Activated CD8-positive, alpha-beta T cell treated with anti-CD3 and anti-CD28 coated beads for 36 hours (primary cell): ENCODE results near the gene CNKSR3. TPM values are rescaled to one million over a fixed set of nuclear protein-coding genes. Genes with fewer than 3 reads are reported as not detected.

Experiments used
- ATAC-seq: fragments of 200-7000 bp; cut with Tn5 transposase; one replicate; pipeline ENCODE4 v1.10.0; 2021; ENCODE audit warnings: mild to moderate bottlenecking, moderate library complexity
- CTCF ChIA-PET: fragments of 350-600 bp; sonication (Branson Sonifier 250); formaldehyde crosslinking; loops from one replicate; lab custom pipeline; 2021; ENCODE audit warnings: antibody characterized with exemption; lab: Charles Lee
- POLR2A ChIA-PET: fragments of 350-600 bp; sonication (Branson Sonifier 250); formaldehyde crosslinking; loops from one replicate; lab custom pipeline; 2021; ENCODE audit warnings: antibody characterized with exemption; lab: Charles Lee
- DNase-seq: peaks from one replicate; pipeline ENCODE4 v3.0.0-alpha.2; 2020
- H3K27ac Mint-ChIP-seq: one replicate; pipeline ENCODE4 v1.8.0; 2021; ENCODE audit warnings: mild to moderate bottlenecking, mixed read lengths
- H3K27me3 Mint-ChIP-seq: one replicate; pipeline ENCODE4 v1.8.0; 2021; ENCODE audit warnings: mixed read lengths
- H3K36me3 Mint-ChIP-seq: one replicate; pipeline ENCODE4 v1.8.0; 2021; ENCODE audit warnings: low read depth, mixed read lengths
- H3K4me1 Mint-ChIP-seq: one replicate; pipeline ENCODE4 v1.8.0; 2021; ENCODE audit warnings: low read depth, mixed read lengths
- H3K4me3 Mint-ChIP-seq: one replicate; pipeline ENCODE4 v1.8.0; 2021; ENCODE audit warnings: mild to moderate bottlenecking, moderate library complexity, mixed read lengths
- H3K9me3 Mint-ChIP-seq: one replicate; pipeline ENCODE4 v1.8.0; 2021; ENCODE audit warnings: mixed read lengths
- intact Hi-C: fragments of 100-400 bp; cut with micrococcal nuclease; formaldehyde crosslinking; loops from one replicate; pipeline ENCODE4 v1.10.0; 2022
- total RNA-seq, 2 experiments: library from RNA; stranded (reverse); gene quantifications; one replicate each; pipeline ENCODE4 v1.2.3, GENCODE V29; 2021
- TF ChIP-seq, protein P1 (sequence below): fragments of 200-600 bp; IDR thresholded peaks from one replicate; pipeline ENCODE4 v1.8.0; 2022; ENCODE audit warnings: antibody characterized with exemption, mild to moderate bottlenecking

The CNKSR3 gene
- total RNA-seq, 2 experiments from 2014 or later = 0.34 to 0.45 TPM

DNA sequence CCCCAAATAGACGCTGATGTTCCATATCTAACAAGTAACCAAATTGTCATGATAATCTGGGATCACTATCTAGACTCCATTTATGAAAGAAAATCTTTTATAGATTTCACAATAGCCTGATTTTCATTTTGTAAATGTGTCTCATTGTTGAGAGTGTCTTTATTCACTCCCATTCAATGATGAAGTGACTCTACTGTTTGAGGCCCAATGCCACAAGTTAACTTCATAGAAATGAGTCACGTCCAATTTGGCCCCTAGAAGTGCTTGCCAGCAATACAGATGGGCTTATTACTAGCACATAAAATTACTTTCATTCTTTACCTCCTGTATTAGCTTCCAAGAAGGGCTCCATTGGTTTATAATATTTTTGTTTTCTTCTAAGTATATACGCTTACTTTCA is 160.2 kb downstream of the CNKSR3 start:
- H3K27ac Mint-ChIP-seq = no peak overlapping the region
- DNase-seq (no peak), ATAC-seq (no peak)
- TF ChIP-seq, protein P1, sequence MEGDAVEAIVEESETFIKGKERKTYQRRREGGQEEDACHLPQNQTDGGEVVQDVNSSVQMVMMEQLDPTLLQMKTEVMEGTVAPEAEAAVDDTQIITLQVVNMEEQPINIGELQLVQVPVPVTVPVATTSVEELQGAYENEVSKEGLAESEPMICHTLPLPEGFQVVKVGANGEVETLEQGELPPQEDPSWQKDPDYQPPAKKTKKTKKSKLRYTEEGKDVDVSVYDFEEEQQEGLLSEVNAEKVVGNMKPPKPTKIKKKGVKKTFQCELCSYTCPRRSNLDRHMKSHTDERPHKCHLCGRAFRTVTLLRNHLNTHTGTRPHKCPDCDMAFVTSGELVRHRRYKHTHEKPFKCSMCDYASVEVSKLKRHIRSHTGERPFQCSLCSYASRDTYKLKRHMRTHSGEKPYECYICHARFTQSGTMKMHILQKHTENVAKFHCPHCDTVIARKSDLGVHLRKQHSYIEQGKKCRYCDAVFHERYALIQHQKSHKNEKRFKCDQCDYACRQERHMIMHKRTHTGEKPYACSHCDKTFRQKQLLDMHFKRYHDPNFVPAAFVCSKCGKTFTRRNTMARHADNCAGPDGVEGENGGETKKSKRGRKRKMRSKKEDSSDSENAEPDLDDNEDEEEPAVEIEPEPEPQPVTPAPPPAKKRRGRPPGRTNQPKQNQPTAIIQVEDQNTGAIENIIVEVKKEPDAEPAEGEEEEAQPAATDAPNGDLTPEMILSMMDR = no peak
- intact Hi-C loops = loop anchor here (5.0 kb wide), 2 partner anchors 108 to 257 kb away; no protein-coding TSS in a partner anchor
- peaks cover 2% of the 10 kb centered on the region for H3K36me3 Mint-ChIP-seq
- CTCF ChIA-PET = interaction anchor here (0.8 kb wide), 1 partner anchor 33 kb away, joined by 3 read pairs; no protein-coding TSS in a partner anchor
- H3K4me1 Mint-ChIP-seq = peaks cover 35% of the 10 kb centered on the region
- H3K27me3 Mint-ChIP-seq = peaks cover 6% of the 10 kb centered on the region
- H3K9me3 Mint-ChIP-seq = peaks cover 12% of the 10 kb centered on the region
- H3K4me3 Mint-ChIP-seq = no peak overlapping the region
- POLR2A ChIA-PET = no interaction called here

- intact Hi-C loops = no loop called here
- ATAC-seq = no peak
- H3K4me1 Mint-ChIP-seq = peaks cover 14% of the 10 kb centered on the region
- no peak for DNase-seq
- H3K4me3 Mint-ChIP-seq = no peak overlapping the region
- peaks cover 2% of the 10 kb centered on the region for H3K36me3 Mint-ChIP-seq
- ChIA-PET POLR2A (no interaction called here), CTCF (interaction anchor here (1.3 kb wide), 1 partner anchor 22 kb away, joined by 4 read pairs; no protein-coding TSS in a partner anchor)
- peaks cover 7% of the 10 kb centered on the region for H3K9me3 Mint-ChIP-seq
- peaks cover 6% of the 10 kb centered on the region for H3K27me3 Mint-ChIP-seq
- TF ChIP-seq, protein P1 = no peak
- no peak overlapping the region for H3K27ac Mint-ChIP-seq
These were observed 162.5 kb downstream of the CNKSR3 start for GRCh38 chr6:154347981-154348380.

- no peak for ATAC-seq
- Mint-ChIP-seq H3K4me3 (no peak overlapping the region), H3K9me3 (peaks cover 7% of the 10 kb centered on the region), H3K36me3 (peaks cover 2% of the 10 kb centered on the region), H3K27me3 (peaks cover 1% of the 10 kb centered on the region), H3K27ac (no peak overlapping the region), H3K4me1 (peaks cover 2% of the 10 kb centered on the region)
- DNase-seq = no peak
- intact Hi-C loops = no loop called here
- ChIA-PET POLR2A (no interaction called here), CTCF (interaction anchor here (0.6 kb wide), 1 partner anchor 391 kb away, joined by 3 read pairs; no protein-coding TSS in a partner anchor)
- TF ChIP-seq, protein P1 = no peak
These were observed 164.7 kb downstream of the CNKSR3 start for GRCh38 chr6:154345811-154346210.

- DNase-seq (no peak), ATAC-seq (peak; percentile 34)
- TF ChIP-seq, protein P1 = no peak
- intact Hi-C loops = no loop called here
- Mint-ChIP-seq H3K27me3 (peaks cover 1% of the 10 kb centered on the region), H3K4me1 (no peaks in the 10 kb centered on the region), H3K27ac (no peak overlapping the region), H3K9me3 (peaks cover 7% of the 10 kb centered on the region), H3K36me3 (peaks cover 2% of the 10 kb centered on the region), H3K4me3 (no peak overlapping the region)
- ChIA-PET POLR2A (no interaction called here), CTCF (no interaction called here)
These were observed 166.8 kb downstream of the CNKSR3 start for GRCh38 chr6:154343473-154344308.

DNA sequence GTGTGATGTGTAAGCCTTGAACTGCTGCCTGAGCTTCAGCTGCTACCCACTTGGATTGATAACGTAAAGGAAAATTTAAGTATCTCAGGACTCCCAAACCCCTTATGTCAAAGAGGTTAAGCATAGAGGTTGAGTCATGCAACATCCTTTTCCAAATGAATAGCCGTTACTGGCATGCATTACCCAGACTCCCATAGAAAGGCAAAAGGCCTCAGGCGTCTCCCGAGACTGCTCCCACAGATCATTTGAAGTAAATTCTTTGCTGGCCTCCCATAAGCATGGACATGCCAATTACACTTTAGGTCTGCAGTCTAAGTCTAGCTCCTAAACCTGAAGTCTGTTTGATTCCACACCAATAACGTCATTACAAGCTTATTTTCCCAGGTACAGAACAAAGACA is 168.6 kb downstream of the CNKSR3 start:
- ChIA-PET POLR2A (no interaction called here), CTCF (no interaction called here)
- ATAC-seq (no peak), DNase-seq (no peak)
- intact Hi-C loops = no loop called here
- Mint-ChIP-seq H3K27me3 (peaks cover 1% of the 10 kb centered on the region), H3K36me3 (peaks cover 1% of the 10 kb centered on the region), H3K4me3 (no peak overlapping the region), H3K9me3 (peaks cover 6% of the 10 kb centered on the region), H3K4me1 (peaks cover 4% of the 10 kb centered on the region), H3K27ac (no peak overlapping the region)
- TF ChIP-seq, protein P1 = no peak
